Smooth muscle cell of bladder (primary cell): Measurements from ENCODE around the gene ZNF836. TPM values are rescaled to one million over a fixed set of nuclear protein-coding genes. Genes with fewer than 3 reads are reported as not detected.

Experiments
- total RNA-seq: library from RNA; depleted of rRNA; stranded (reverse); fragments of >200 nt; gene quantifications from 2 replicates; pipeline ENCODE4 v1.2.3, GENCODE V29; 2014

Gene ZNF836
- 6.5 and 7.5 TPM in 2 replicates for total RNA-seq

DNA sequence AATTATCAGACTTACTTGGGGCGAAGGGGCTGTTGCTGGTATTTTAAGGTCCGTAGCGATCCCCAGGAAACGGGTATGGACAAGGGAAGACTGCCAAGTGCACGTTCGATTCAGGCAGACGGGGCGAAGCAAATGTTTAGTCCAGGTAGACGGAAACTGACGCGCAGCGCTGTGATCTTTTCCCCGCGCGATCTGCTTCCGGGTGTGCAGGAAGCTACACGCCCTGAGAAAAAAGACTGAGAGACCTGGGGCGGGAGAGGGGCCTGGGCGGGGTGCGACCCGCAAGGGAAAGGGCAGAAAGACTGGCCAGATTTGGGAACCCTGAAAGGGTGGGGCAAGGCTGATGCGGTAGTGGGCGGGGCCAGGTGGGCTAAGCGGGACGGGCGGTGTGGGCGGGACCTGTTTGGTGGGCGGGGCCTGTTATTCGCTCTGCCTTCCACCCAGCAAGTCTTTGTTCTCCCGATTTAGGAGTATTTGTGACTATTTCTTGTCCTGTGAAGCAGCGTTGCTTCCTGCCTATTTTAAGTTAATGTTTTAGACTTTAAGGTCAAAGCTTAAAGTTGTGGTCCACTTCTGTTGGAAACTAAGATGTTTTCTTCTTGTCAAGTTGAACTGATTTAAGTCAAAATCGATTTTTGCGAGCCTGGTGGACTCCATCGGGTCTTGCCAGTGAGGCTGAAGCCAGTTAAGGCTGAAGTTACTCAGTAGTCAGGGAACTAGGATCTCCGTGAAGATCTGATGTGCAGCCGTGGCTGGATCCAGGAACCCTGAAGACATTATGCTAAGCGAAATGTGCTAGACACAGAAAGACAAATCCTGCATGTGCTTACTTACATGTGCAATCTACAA lies at the start of gene ZNF836:
TSS of gene ZNF836 (minus strand) at position 301 of the 849 bp plus-strand sequence. CDS start 3,549 bp downstream, outside the sequence.

DNA sequence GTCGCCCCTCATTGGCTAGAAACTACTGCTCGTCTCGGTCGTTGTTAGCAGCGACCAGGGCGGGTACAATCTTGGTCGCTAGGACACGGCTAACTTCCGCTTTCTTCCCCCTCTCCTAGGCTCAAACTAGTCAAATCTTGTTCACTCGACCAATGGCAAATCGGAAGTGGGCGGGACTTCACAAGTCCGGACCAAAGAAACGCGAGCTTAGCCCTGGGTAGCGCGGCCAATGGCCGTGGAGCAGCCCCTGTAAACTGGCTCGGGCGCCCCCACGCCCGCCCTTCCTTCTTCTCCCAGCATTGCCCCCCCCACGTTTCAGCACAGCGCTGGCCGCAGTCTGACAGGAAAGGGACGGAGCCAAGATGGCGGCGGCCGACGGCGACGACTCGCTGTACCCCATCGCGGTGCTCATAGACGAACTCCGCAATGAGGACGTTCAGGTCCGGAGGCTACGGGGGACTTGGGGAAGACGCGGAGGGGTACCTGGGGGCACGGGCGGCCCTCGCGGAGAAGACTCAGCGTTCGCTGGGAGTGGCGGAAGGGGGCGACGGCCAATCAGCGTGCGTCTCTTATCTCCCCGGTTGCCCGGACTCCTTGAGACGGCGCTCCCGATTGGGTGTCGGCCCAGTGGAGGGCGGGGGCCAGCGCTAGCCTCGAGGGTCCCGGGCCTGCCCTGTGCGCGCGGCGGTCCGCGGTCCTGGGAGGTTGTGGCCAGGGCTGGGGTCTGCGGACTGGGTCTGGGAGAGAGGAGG lies 18.5 kb upstream of the ZNF836 start, which contains the start of gene PPP2R1A:
TSS of gene PPP2R1A (plus strand) at position 318 of the 752 bp plus-strand sequence. CDS start at position 363, 45 bp downstream.

DNA sequence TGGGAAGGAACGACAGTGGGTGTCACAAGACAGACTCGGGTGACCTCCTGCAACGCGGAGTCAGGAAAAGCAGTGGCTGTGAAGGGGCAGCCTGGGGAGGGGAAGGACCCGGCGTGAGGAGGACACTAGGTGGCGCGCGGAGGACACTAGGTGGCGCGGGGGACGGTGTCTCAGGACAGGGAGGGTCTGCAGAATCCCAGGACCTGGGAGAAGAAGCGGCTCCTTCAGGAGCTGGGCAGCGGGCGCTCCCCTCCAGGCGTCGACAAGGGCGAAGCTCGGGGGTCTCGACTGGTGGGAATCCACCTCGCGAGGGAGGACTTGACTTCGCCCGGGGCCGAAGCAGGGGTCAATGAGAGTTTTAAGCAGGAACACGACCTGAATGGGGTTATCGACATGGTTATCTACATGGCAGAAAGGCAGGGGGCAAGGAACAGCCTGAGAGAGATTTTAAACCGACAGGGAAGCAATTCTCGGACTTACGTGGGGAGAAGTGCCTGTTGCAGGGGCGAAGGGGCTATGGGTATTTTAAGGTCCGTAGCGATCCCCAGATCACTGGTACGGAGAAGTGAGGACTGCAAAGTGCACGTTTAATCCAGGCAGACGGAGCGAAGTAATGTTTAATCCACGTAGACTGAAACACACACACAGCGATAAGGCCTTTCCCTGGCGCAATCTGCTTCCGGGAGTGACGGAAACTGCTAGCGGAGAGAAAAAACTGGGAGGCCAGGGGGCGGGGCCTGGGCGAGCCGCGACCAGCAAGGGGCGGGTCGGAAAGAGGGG lies 32.0 kb downstream of the ZNF836 start, which contains the start of gene ZNF616:
TSS of gene ZNF616 (minus strand) at position 687 of the 780 bp plus-strand sequence. CDS start 9,426 bp downstream, outside the sequence.

Other genes with a start within 250 kb of the ZNF836 start
- gene ZNF613, start 244.1 kb downstream of the ZNF836 start, total RNA-seq: 6.9 and 7.0 TPM in 2 replicates
- gene ZNF350, start 184.8 kb downstream of the ZNF836 start, total RNA-seq: 10.2 and 11.8 TPM in 2 replicates
- gene ZNF615, start 163.4 kb downstream of the ZNF836 start, total RNA-seq: 10.8 and 11.7 TPM in 2 replicates
- 7.8 and 8.4 TPM in 2 replicates for gene ZNF614, start 143.2 kb downstream of the ZNF836 start, total RNA-seq
- gene ZNF432, start 122.8 kb downstream of the ZNF836 start, total RNA-seq: 5.8 and 9.3 TPM in 2 replicates
- 21.4 and 24.2 TPM in 2 replicates for gene ZNF841, start 75.9 kb downstream of the ZNF836 start, total RNA-seq
- gene ZNF616, start 31.7 kb downstream of the ZNF836 start, total RNA-seq: 9.4 and 12.1 TPM in 2 replicates
- 83.5 and 112 TPM in 2 replicates for gene PPP2R1A, start 18.4 kb upstream of the ZNF836 start, total RNA-seq
- 8.4 and 11.6 TPM in 2 replicates for gene ZNF766, start 98.0 kb upstream of the ZNF836 start, total RNA-seq
- 4.6 and 6.1 TPM in 2 replicates for gene ZNF480, start 125.5 kb upstream of the ZNF836 start, total RNA-seq
- gene ZNF610, start 164.6 kb upstream of the ZNF836 start, total RNA-seq: 2.3 and 3.6 TPM in 2 replicates
- 33.1 and 37.4 TPM in 2 replicates for gene ZNF880, start 198.3 kb upstream of the ZNF836 start, total RNA-seq
- gene ZNF528, start 226.2 kb upstream of the ZNF836 start, total RNA-seq: 23.9 and 29.4 TPM in 2 replicates